ENCODE measurements around the gene SPHK2. TPM values are rescaled to one million over a fixed set of nuclear protein-coding genes. Genes with fewer than 3 reads are reported as not detected.

SPHK2 gene
- total and polyA plus RNA-seq, 3 donors from 2014 or later, result 31.2 to 47.6 (median 43.1) TPM

- no peak overlapping the region for H3K4me3 ChIP-seq
- TF ChIP-seq POLR2A (IDR thresholded peaks at IDR 0.05) (no peak), CTCF (IDR thresholded peaks at IDR 0.05) (no peak)
- peaks cover 16% of the 10 kb centered on the region for H3K4me1 ChIP-seq
- H3K36me3 ChIP-seq (ENCODE audit: low read depth, missing control alignments), result no peaks in the 10 kb centered on the region
- no peaks in the 10 kb centered on the region for H3K27me3 ChIP-seq
- no peak for DNase-seq
- 68 to 73% methylated on average over 5 to 13 of the region's 13 CpGs for WGBS, 2 donors
- H3K27ac ChIP-seq, result no peak overlapping the region
- no peaks in the 10 kb centered on the region for H3K9me3 ChIP-seq
- intact Hi-C loops (cut with DNase I; ENCODE audit: low total_unique reads), result no loop called here
Measured at GRCh38 chr19:48613852-48614435, 5.4 kb upstream of the SPHK2 start.

GRCh38 chr19:48614436-48615230, 4.7 kb upstream of the SPHK2 start, which contains the start of gene FAM83E:
Gene FAM83E (minus strand): TSS chr19:48615076. CDS start chr19:48613372, 1,704 bp downstream.
- H3K4me1 ChIP-seq, result peaks cover 17% of the 10 kb centered on the region
- H3K27ac ChIP-seq, result no peak within 1 kb of the TSS
- no peak within 1 kb of the TSS for H3K4me3 ChIP-seq
- H3K36me3 ChIP-seq (ENCODE audit: low read depth, missing control alignments), result no peaks in the 10 kb centered on the region
- intact Hi-C loops (cut with DNase I; ENCODE audit: low total_unique reads), result no loop called here
- H3K9me3 ChIP-seq, result no peaks in the 10 kb centered on the region
- H3K27me3 ChIP-seq, result no peaks in the 10 kb centered on the region
- TF ChIP-seq POLR2A (IDR thresholded peaks at IDR 0.05) (no peak), CTCF (IDR thresholded peaks at IDR 0.05) (no peak)
- no peak for DNase-seq
- WGBS, 2 donors, result 64 to 68% methylated on average over 25 to 31 of the region's 31 CpGs

- Histone ChIP-seq H3K9me3 (no peaks in the 10 kb centered on the region), H3K4me3 (no peak overlapping the region), H3K36me3 (ENCODE audit: low read depth, missing control alignments) (no peaks in the 10 kb centered on the region), H3K4me1 (peaks cover 23% of the 10 kb centered on the region), H3K27ac (no peak overlapping the region), H3K27me3 (no peaks in the 10 kb centered on the region)
- DNase-seq, result no peak
- 65 to 79% methylated on average over 19 of the region's 19 CpGs for WGBS, 2 donors
- intact Hi-C loops (cut with DNase I; ENCODE audit: low total_unique reads), result no loop called here
- TF ChIP-seq POLR2A (IDR thresholded peaks at IDR 0.05), result no peak
- no peak for TF ChIP-seq CTCF (IDR thresholded peaks at IDR 0.05)
Measured at GRCh38 chr19:48615231-48616040, 3.9 kb upstream of the SPHK2 start.

- Histone ChIP-seq H3K4me3 (no peak overlapping the region), H3K36me3 (ENCODE audit: low read depth, missing control alignments) (no peaks in the 10 kb centered on the region), H3K27ac (no peak overlapping the region), H3K27me3 (no peaks in the 10 kb centered on the region), H3K4me1 (peaks cover 23% of the 10 kb centered on the region), H3K9me3 (no peaks in the 10 kb centered on the region)
- DNase-seq, result no peak
- WGBS, 2 donors, result 76 to 88% methylated on average over 12 to 16 of the region's 16 CpGs
- intact Hi-C loops (cut with DNase I; ENCODE audit: low total_unique reads), result no loop called here
- TF ChIP-seq POLR2A (IDR thresholded peaks at IDR 0.05), result no peak
- no peak for TF ChIP-seq CTCF (IDR thresholded peaks at IDR 0.05)
Measured at GRCh38 chr19:48616041-48616436, 3.3 kb upstream of the SPHK2 start.
